GM21390 (cell line): ENCODE results near the gene KXD1.
"Not testable (repeated sequence)": the region's sequence is repeated elsewhere in the genome, so short reads cannot be mapped to it uniquely, and the experiment has no call there.

Experiments
- ATAC-seq: cut with Tn5 transposase; IDR thresholded peaks from one replicate; pipeline ENCODE4 v1.9.1; 2021; ENCODE audit not compliant: unreplicated experiment

The KXD1 gene

GRCh38 chr19:18599485-18599884, 41.8 kb downstream of the KXD1 start:
- no peak for ATAC-seq

GRCh38 chr19:18600692-18601397, 43.2 kb downstream of the KXD1 start:
- not testable (repeated sequence) for ATAC-seq

- no peak for ATAC-seq
Measured at GRCh38 chr19:18601875-18602274, 44.2 kb downstream of the KXD1 start.

GRCh38 chr19:18603255-18603957, 45.7 kb downstream of the KXD1 start:
- ATAC-seq = no peak

GRCh38 chr19:18603958-18604819, 46.5 kb downstream of the KXD1 start:
- no peak for ATAC-seq

- no peak for ATAC-seq
Measured at GRCh38 chr19:18604820-18605159, 47.1 kb downstream of the KXD1 start.

GRCh38 chr19:18605196-18605545, 47.5 kb downstream of the KXD1 start:
- no peak for ATAC-seq

GRCh38 chr19:18605546-18606280, 48.0 kb downstream of the KXD1 start:
- no peak for ATAC-seq

- no peak for ATAC-seq
Measured at GRCh38 chr19:18606281-18607225, 48.9 kb downstream of the KXD1 start, which contains the start of gene CRLF1. TSS of gene CRLF1 (minus strand) at chr19:18606799. CDS start at chr19:18606656, 143 bp downstream.

- ATAC-seq = no peak
Measured at GRCh38 chr19:18607226-18608101, 49.8 kb downstream of the KXD1 start.

GRCh38 chr19:18608102-18608804, 50.6 kb downstream of the KXD1 start:
- ATAC-seq = no peak

- no peak for ATAC-seq
Measured at GRCh38 chr19:18608805-18609716, 51.4 kb downstream of the KXD1 start.

GRCh38 chr19:18609717-18610051, 52.0 kb downstream of the KXD1 start:
- ATAC-seq = no peak

GRCh38 chr19:18610245-18610555, 52.5 kb downstream of the KXD1 start:
- ATAC-seq = no peak

GRCh38 chr19:18610556-18611326, 53.1 kb downstream of the KXD1 start:
- ATAC-seq = no peak

- no peak for ATAC-seq
Measured at GRCh38 chr19:18611327-18612050, 53.8 kb downstream of the KXD1 start.
